ENCODE results near the gene PDF. TPM values are rescaled to one million over a fixed set of nuclear protein-coding genes. Genes with fewer than 3 reads are reported as not detected.

The PDF gene
- total RNA-seq, 1 experiment from 2014 or later, result 23.1 TPM

- POLR2A ChIA-PET, result no interaction called here
- peak; percentile 95 for ATAC-seq
- Histone ChIP-seq H3K4me1 (ENCODE audit: control insufficient read depth, insufficient read depth, low read length) (no peaks in the 10 kb centered on the region), H3K36me3 (ENCODE audit: control insufficient read depth, insufficient read depth, low read length) (peaks cover 4% of the 10 kb centered on the region; the same call in 1 of the 2 replicates), H3K9me3 (ENCODE audit: control insufficient read depth, insufficient read depth, low read depth, low read length) (no peaks in the 10 kb centered on the region), H3K4me3 (ENCODE audit: low read depth in 2 of 2, low read length in 2 of 2) (peak within 1 kb of the TSS; percentile 72 to 74), H3K27me3 (ENCODE audit: control insufficient read depth, insufficient read depth, low read length) (no peaks in the 10 kb centered on the region), H3K27ac (ENCODE audit: low read length) (peak within 1 kb of the TSS; percentile 78)
- TF ChIP-seq CTCF (IDR thresholded peaks at IDR 0.05) (peak; percentile 90), SIN3A (IDR thresholded peaks at IDR 0.05; ENCODE audit: borderline replicate concordance, insufficient read depth, low read depth, low read length) (0 out of 2 replicates have a peak, but pooled peaks have one; percentile 43), TCF7L2 (IDR thresholded peaks at IDR 0.05; ENCODE audit: low read depth, low read length) (no peak), POLR2AphosphoS5 (IDR thresholded peaks at IDR 0.05; ENCODE audit: low read depth, low read length) (peak; percentile 78)
- TF ChIP-seq, protein P1, sequence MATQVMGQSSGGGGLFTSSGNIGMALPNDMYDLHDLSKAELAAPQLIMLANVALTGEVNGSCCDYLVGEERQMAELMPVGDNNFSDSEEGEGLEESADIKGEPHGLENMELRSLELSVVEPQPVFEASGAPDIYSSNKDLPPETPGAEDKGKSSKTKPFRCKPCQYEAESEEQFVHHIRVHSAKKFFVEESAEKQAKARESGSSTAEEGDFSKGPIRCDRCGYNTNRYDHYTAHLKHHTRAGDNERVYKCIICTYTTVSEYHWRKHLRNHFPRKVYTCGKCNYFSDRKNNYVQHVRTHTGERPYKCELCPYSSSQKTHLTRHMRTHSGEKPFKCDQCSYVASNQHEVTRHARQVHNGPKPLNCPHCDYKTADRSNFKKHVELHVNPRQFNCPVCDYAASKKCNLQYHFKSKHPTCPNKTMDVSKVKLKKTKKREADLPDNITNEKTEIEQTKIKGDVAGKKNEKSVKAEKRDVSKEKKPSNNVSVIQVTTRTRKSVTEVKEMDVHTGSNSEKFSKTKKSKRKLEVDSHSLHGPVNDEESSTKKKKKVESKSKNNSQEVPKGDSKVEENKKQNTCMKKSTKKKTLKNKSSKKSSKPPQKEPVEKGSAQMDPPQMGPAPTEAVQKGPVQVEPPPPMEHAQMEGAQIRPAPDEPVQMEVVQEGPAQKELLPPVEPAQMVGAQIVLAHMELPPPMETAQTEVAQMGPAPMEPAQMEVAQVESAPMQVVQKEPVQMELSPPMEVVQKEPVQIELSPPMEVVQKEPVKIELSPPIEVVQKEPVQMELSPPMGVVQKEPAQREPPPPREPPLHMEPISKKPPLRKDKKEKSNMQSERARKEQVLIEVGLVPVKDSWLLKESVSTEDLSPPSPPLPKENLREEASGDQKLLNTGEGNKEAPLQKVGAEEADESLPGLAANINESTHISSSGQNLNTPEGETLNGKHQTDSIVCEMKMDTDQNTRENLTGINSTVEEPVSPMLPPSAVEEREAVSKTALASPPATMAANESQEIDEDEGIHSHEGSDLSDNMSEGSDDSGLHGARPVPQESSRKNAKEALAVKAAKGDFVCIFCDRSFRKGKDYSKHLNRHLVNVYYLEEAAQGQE (IDR thresholded peaks at IDR 0.05; ENCODE audit: insufficient read depth in 1 of 2, low read depth in 2 of 2, low read length in 1 of 2), result no peak
- in situ Hi-C loops (cut with HindIII; ENCODE audit: low pct_unique_long_range_greater_than_20kb, low sequenced_read_pairs), result no loop called here
- intact Hi-C loops (cut with micrococcal nuclease; ENCODE audit: unreplicated experiment), result no loop called here
- BruUV-seq (replicated peaks), result no TSS peak
- peak; percentile 77 for DNase-seq (ENCODE audit: low read depth, low spot score)
- CTCF ChIA-PET, result no interaction called here
These were observed 19.5 kb downstream of the PDF start, which contains the start of gene VPS4A for GRCh38 chr16:69310653-69311532. Gene VPS4A (plus strand): TSS chr16:69311350. CDS start chr16:69311512, 162 bp downstream.

GRCh38 chr16:69309316-69309715 lies 21.1 kb downstream of the PDF start:
- H3K36me3 ChIP-seq (ENCODE audit: control insufficient read depth, insufficient read depth, low read length), result peaks cover 4% of the 10 kb centered on the region; the same call in 1 of the 2 replicates
- BruUV-seq (replicated peaks), result no TSS peak
- intact Hi-C loops (cut with micrococcal nuclease; ENCODE audit: unreplicated experiment), result no loop called here
- no peak overlapping the region for H3K27ac ChIP-seq (ENCODE audit: low read length)
- CTCF ChIA-PET, result no interaction called here
- POLR2A ChIA-PET, result no interaction called here
- in situ Hi-C loops (cut with HindIII; ENCODE audit: low pct_unique_long_range_greater_than_20kb, low sequenced_read_pairs), result no loop called here
- no peak overlapping the region for H3K4me3 ChIP-seq (ENCODE audit: low read depth in 2 of 2, low read length in 2 of 2)
- ATAC-seq, result no peak
- no peaks in the 10 kb centered on the region for H3K4me1 ChIP-seq (ENCODE audit: control insufficient read depth, insufficient read depth, low read length)
- DNase-seq (ENCODE audit: low read depth, low spot score), result no peak
- TF ChIP-seq TCF7L2 (IDR thresholded peaks at IDR 0.05; ENCODE audit: low read depth, low read length) (no peak), CTCF (IDR thresholded peaks at IDR 0.05) (no peak), POLR2AphosphoS5 (IDR thresholded peaks at IDR 0.05; ENCODE audit: low read depth, low read length) (no peak), SIN3A (IDR thresholded peaks at IDR 0.05; ENCODE audit: borderline replicate concordance, insufficient read depth, low read depth, low read length) (no peak)
- TF ChIP-seq, protein P1 (IDR thresholded peaks at IDR 0.05; ENCODE audit: insufficient read depth in 1 of 2, low read depth in 2 of 2, low read length in 1 of 2), result no peak
- no peaks in the 10 kb centered on the region for H3K27me3 ChIP-seq (ENCODE audit: control insufficient read depth, insufficient read depth, low read length)
- no peaks in the 10 kb centered on the region for H3K9me3 ChIP-seq (ENCODE audit: control insufficient read depth, insufficient read depth, low read depth, low read length)

Data from Panc1 (cell line).